Left forelimb (tissue), 1 donor: ENCODE data around the gene CALHM5.
"Not testable (repeated sequence)": the region's sequence is repeated elsewhere in the genome, so short reads cannot be mapped to it uniquely, and the experiment has no call there.

Experiments
- DNase-seq: peaks from one replicate; pipeline ENCODE4 v3.0.0-alpha.2; 2018; ENCODE audit warnings: low spot score

CALHM5 gene, protein sequence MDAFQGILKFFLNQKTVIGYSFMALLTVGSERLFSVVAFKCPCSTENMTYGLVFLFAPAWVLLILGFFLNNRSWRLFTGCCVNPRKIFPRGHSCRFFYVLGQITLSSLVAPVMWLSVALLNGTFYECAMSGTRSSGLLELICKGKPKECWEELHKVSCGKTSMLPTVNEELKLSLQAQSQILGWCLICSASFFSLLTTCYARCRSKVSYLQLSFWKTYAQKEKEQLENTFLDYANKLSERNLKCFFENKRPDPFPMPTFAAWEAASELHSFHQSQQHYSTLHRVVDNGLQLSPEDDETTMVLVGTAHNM

DNA sequence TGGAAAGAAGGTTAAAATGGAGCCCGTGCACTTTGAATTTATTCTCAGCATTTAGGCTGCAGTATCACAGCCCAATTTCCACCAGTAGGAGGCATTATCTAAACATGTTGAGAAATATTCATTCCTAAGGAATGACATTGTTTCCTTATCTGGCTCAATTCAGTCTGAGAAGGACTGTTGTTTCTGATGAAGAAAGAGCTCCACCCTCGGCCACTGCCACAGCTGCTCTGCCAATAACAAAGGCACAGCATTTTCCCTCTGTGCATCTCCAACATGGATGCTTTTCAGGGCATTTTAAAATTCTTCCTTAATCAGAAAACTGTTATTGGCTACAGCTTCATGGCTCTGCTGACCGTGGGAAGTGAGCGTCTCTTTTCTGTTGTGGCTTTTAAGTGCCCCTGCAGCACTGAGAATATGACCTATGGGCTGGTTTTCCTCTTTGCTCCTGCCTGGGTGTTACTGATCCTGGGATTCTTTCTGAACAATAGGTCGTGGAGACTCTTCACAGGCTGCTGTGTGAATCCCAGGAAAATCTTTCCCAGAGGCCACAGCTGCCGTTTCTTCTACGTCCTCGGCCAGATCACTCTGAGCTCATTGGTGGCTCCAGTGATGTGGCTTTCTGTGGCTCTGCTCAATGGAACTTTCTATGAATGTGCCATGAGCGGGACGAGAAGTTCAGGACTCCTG is at the start of gene CALHM5:
Gene CALHM5, plus strand, starts transcription at position 216 of the 687 bp plus-strand sequence. Its CDS starts 58 bp downstream, at position 274.
- no peak for DNase-seq

DNA sequence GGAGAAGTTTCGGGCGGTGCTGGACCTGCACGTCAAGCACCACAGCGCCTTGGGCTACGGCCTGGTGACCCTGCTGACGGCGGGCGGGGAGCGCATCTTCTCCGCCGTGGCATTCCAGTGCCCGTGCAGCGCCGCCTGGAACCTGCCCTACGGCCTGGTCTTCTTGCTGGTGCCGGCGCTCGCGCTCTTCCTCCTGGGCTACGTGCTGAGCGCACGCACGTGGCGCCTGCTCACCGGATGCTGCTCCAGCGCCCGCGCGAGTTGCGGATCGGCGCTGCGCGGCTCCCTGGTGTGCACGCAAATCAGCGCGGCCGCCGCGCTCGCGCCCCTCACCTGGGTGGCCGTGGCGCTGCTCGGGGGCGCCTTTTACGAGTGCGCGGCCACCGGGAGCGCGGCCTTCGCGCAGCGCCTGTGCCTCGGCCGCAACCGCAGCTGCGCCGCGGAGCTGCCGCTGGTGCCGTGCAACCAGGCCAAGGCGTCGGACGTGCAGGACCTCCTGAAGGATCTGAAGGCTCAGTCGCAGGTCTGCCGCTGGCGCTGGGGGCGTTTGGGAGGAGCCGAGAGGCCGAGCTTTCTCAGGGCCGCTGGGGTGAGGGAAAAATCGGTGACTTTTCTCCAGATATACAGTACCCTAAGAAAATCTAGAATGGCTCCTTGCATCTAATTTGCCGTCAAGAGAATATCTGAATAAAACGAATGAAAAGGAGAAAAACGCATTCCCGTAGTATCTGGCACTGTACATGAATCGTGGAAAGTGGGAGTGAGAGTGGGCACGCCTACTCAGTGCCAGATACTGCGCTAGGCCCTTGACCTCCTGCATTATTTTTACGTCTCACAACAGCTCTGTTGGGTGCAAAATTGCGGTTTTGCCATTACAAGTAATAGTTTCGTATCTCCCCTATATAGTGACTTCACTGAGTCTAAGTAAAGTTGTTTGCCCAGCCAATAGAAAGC is 49.2 kb upstream of the CALHM5 start:
- peak; percentile 77 for DNase-seq

GRCh38 chr6:116463301-116463700 is 48.1 kb upstream of the CALHM5 start:
- no peak for DNase-seq

DNA sequence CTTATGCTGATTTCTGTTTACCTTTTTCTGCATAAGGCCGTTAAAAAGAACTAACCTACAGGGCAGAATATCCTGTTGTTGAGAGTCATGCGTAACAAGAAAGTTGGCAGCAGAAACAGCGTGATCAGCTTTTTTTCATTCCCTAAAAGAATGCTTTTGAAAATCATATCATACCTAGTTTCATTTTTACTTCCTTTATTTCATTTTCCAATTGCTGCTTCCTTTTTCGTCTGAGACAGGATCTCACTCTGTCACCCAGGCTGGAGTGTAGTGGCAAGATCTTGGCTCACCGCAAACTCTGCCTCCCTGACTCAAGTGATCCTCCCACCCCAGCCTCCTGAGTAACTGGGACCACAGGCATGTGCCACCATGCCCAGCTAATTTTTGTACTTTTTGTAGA is 46.2 kb upstream of the CALHM5 start:
- no peak for DNase-seq

DNA sequence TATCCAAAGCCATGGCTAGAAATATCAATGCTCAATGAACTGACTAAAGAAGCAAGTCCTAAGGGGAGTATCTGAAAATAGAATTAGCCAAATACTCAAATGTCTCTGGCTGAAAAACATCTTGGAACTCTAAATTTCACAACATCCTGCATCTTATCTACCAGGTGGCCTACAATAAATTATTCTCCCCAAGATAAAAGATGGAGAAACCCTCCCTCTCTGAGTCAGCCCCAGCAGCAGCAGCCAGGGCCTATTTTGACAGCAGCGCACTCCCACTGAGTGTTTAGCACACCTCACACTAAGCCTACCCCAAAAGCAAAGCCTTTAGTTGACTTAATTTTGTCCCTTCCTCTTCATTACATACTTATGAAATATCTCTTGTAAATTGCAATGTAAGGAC is 44.3 kb upstream of the CALHM5 start:
- DNase-seq: no peak

- no peak for DNase-seq
These were observed 43.9 kb upstream of the CALHM5 start for GRCh38 chr6:116467514-116467913.

GRCh38 chr6:116468293-116468692 is 43.1 kb upstream of the CALHM5 start:
- DNase-seq: no peak

GRCh38 chr6:116471531-116471930 is 39.9 kb upstream of the CALHM5 start:
- no peak for DNase-seq

DNA sequence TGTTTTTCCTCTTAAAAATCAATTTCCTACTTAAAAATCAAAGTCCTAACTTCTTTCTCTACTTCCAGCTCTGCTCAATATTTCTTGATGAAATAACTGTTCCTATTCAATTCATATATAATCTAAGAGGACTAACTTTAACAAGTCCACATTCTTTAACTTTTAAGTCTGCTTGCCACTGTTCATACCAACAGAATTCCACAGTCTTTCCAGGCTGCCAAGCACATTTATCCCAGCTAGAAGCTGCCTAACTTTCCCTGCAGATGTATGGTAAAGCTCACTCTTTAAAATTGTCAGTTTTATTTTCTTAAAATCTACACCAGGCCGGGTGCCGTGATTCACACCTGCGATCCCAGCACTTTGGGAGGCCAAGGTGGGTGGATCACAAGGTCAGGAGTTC is 38.7 kb upstream of the CALHM5 start:
- DNase-seq: no peak

DNA sequence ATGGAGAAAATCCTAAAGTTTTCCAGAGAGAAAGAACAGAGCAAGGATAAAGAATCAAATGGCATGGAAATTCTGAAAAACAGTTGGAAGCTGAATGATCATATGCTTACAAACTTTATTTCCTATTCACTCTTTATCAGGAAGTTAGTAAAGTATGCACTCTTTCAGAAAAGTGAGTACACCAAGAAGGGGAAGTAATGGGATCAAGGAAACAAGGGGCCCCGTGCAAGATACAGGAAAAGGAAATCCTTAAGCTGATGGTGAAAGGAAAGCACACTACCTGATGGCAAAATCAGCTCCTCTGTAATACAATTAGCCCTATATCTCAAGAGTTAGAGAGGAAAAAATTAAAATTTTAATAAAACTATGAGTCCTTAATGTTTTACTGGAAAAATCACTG is 36.3 kb upstream of the CALHM5 start:
- no peak for DNase-seq

DNA sequence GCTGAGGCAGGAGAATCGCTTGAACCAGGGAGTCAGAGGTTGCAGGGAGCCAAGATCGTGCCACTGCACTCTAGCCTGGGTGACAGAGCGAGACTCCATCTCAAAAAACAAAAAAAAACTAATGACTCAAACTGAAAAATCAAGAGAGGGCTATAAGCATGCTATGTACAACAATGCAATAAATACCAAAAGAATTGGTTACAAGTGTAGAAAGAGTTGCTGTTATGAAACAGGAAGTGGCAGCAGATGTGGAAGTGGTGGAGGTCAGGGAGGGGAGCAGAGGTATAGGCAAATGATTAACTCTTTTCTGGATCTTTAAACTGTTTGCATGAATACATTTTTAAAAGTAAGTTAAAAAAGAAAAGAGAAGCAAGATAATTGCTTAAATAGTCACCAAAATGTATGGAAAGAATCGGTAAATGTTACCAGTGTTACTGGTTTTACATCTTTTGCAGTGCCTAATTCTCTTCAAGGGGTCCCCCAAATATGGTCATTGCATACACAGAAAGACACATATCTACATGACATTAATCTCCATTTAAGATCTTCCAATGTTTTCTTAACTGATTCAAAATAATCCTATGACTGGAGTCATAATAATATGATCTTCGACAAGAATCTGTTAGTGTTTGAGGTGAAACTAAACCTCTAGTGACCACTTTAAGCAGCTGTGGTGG is 35.3 kb upstream of the CALHM5 start:
- no peak for DNase-seq

DNA sequence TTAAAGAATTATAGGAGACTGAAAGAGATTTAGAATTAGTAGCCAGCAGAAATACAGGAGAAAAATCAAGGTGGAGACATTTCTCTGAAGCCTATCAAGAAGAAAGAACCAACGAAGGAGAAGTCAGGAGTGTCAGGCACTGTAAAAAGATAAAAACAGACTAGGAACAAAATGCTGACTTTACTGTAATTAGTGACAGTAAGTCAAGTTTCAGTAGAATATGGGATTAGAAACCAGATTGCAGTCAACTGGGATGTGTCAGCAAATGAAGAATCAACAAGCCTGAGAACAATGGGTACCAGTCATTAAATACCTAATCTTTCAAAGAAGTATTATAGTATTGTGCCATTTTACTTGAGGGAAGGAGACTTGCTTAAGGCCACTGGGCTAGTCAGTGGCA is 28.7 kb upstream of the CALHM5 start:
- DNase-seq: no peak

DNA sequence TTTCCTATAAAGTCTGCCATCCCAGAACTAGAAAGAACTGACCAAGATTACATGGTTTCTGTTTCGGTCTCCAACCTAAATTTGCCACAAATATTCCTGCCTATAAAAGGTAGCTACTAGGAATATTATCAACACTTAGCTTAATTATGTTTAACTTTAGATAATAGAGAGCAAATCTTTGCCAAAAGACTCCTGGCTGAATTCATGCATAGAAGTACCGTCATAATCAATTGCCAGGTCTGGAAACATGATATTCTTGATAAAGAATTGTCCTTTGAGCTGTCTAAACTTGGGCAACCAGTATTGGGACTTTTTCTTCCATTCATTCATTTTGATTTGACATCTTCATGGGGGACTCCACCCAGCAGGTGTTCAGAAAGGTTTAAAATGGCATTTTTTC is 27.8 kb upstream of the CALHM5 start:
- DNase-seq: no peak

- DNase-seq: no peak
These were observed 25.8 kb upstream of the CALHM5 start for GRCh38 chr6:116485559-116486184.

DNA sequence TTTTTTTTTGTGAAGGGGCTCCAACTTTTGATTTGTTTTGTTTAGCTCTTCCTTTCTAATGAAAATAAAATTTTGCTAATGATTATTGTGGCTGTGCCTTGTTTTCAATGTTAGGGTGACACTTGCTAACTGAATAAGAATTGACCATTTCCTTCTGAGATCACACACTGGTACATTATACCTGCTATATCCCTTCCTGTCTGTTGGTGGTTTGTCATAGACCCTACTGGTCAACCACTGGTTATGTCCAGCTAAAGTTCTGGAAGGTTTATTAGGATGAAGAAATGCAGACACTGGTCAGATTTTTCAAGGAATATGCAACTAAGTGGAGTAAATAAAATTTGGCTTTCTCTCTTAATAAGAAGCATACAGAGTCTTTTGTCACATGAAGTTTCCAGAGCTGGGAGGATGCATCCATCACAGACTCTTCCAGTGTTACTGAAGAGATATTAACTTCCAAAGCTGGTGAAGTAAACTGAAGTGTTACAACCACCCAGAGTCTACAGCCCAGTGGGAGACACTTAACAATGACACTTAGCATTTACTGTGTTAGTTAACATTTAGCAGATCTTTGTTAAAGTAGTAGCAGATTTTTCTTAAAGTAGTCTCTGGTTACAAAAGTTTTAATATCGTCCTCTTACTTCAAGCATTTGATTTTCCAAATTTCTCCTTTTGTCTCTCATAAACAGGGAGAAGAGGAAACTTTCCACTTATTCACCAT is 19.7 kb upstream of the CALHM5 start:
- DNase-seq: no peak

DNA sequence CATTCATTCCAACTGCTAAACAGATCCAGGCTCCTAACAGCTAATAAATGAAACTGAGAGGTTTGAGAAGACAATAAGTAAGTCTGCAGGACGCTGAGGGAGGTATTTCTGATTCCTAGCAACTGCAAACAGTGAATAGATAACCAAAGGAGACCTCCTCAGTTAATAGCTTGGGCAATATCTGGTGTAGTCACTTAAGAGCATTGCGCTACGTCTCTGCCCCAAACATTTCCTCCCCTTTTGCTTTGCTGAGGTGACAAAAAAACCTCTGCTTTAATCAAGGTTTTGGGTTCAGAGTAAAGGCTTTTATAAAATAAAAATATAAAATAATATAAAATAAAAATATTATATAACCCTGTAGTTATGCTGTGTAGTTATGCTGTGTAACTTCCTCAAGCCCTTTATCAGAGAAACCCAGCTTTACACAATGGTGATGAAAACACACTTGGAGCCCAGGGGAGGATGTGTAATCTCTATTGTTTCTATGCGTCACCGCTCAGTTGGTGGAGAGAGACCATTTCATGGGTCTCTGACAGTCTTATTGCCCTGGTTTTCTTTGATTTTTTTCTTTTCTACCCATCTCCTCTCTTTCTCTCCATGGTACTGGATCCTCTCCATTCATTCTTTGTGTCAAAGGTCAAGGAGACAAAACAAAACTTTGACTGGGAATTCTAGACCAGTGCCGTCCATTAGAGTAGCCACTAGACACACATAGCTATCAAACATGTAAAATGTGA is 18.9 kb upstream of the CALHM5 start:
- DNase-seq: no peak

GRCh38 chr6:116495161-116495560 is 16.3 kb upstream of the CALHM5 start:
- DNase-seq: not testable (repeated sequence)

- DNase-seq: no peak
These were observed 14.2 kb upstream of the CALHM5 start for GRCh38 chr6:116497113-116497676.

- DNase-seq: no peak
These were observed 10.4 kb upstream of the CALHM5 start for GRCh38 chr6:116500969-116501433.

GRCh38 chr6:116507324-116507723 is 4.1 kb upstream of the CALHM5 start:
- DNase-seq: no peak
